WTC11 (cell line): ENCODE data around the gene PSEN2. TPM values are rescaled to one million over a fixed set of nuclear protein-coding genes. Genes with fewer than 3 reads are reported as not detected.

ENCODE experiments used
- ATAC-seq: fragments of 200-7000 bp; cut with Tn5 transposase; 2 replicates; pipeline ENCODE4 v1.10.0; 2021; ENCODE audit warnings: mild to moderate bottlenecking, moderate library complexity
- CTCF ChIA-PET: fragments of 300-600 bp; sonication (Branson Sonifier 250); formaldehyde crosslinking; loops from one replicate; lab custom pipeline; 2021; ENCODE audit warnings: antibody characterized with exemption; lab: Charles Lee
- POLR2A ChIA-PET: fragments of 350-600 bp; sonication (Branson Sonifier 250); formaldehyde crosslinking; loops from one replicate; lab custom pipeline; 2021; ENCODE audit warnings: antibody characterized with exemption; lab: Charles Lee
- DNase-seq: peaks from one replicate; pipeline ENCODE4 v3.0.0; 2021; ENCODE audit warnings: low spot score
- H3K27ac Mint-ChIP-seq: 2 replicates; pipeline ENCODE4 v1.8.0; 2021; ENCODE audit warnings: mixed read lengths
- H3K27me3 Mint-ChIP-seq: 2 replicates; pipeline ENCODE4 v1.8.0; 2021; ENCODE audit warnings: low read depth, mild to moderate bottlenecking, moderate library complexity, mixed read lengths
- H3K36me3 Mint-ChIP-seq: 2 replicates; pipeline ENCODE4 v1.8.0; 2021; ENCODE audit warnings: mixed read lengths
- H3K4me1 Mint-ChIP-seq: 2 replicates; pipeline ENCODE4 v1.8.0; 2022; ENCODE audit warnings: mixed read lengths
- H3K4me3 Mint-ChIP-seq: 2 replicates; pipeline ENCODE4 v1.8.0; 2021; ENCODE audit warnings: mild to moderate bottlenecking, moderate library complexity, mixed read lengths
- H3K9me3 Mint-ChIP-seq: 2 replicates; pipeline ENCODE4 v1.8.0; 2021; ENCODE audit warnings: mixed read lengths
- ARID4B ChIP-seq: sonication (generic); formaldehyde crosslinking; IDR thresholded peaks from 2 replicates; pipeline ENCODE4 v1.8.0; 2023; ENCODE audit warnings: missing genetic modification reagents, mild to moderate bottlenecking, borderline replicate concordance
- E2F1 ChIP-seq: sonication (generic); formaldehyde crosslinking; IDR thresholded peaks from 2 replicates; pipeline ENCODE4 v1.8.0; 2022; ENCODE audit warnings: mild to moderate bottlenecking, missing genetic modification reagents
- ELF4 ChIP-seq: sonication (generic); formaldehyde crosslinking; IDR thresholded peaks from 2 replicates; pipeline ENCODE4 v1.8.1; 2022; ENCODE audit warnings: low read depth, mild to moderate bottlenecking, moderate library complexity, missing genetic modification reagents
- ERG ChIP-seq: fragments of 250-450 bp; sonication (Bioruptor Pico); IDR thresholded peaks from 2 replicates; pipeline ENCODE4 v1.8.0; 2021; ENCODE audit warnings: mild to moderate bottlenecking
- JUN ChIP-seq: sonication (generic); formaldehyde crosslinking; IDR thresholded peaks from 2 replicates; pipeline ENCODE4 v1.8.0; 2023; ENCODE audit warnings: mild to moderate bottlenecking, missing genetic modification reagents
- MAX ChIP-seq: sonication (generic); formaldehyde crosslinking; IDR thresholded peaks from 2 replicates; pipeline ENCODE4 v1.8.0; 2022; ENCODE audit warnings: mild to moderate bottlenecking, missing genetic modification reagents
- MYBL2 ChIP-seq: sonication (generic); formaldehyde crosslinking; IDR thresholded peaks from 2 replicates; pipeline ENCODE4 v1.8.1; 2023; ENCODE audit warnings: mild to moderate bottlenecking, moderate library complexity, missing genetic modification reagents
- NFYB ChIP-seq: sonication (generic); formaldehyde crosslinking; conservative IDR thresholded peaks from 2 replicates; pipeline ENCODE4 v1.8.0; 2022; ENCODE audit warnings: low read depth, missing genetic modification reagents
- PREB ChIP-seq: sonication (generic); formaldehyde crosslinking; IDR thresholded peaks from 2 replicates; pipeline ENCODE4 v1.8.1; 2022; ENCODE audit warnings: mild to moderate bottlenecking, missing genetic modification reagents, moderate library complexity, borderline replicate concordance
- PRRX2 ChIP-seq: fragments of 250-450 bp; sonication (Bioruptor Pico); IDR thresholded peaks from 2 replicates; pipeline ENCODE4 v1.8.0; 2021; ENCODE audit warnings: mild to moderate bottlenecking
- TEAD1 ChIP-seq: sonication (generic); formaldehyde crosslinking; IDR thresholded peaks from 2 replicates; pipeline ENCODE4 v1.8.0; 2022; ENCODE audit warnings: mild to moderate bottlenecking, missing genetic modification reagents
- ZMAT4 ChIP-seq: fragments of 250-450 bp; sonication (Bioruptor Pico); IDR thresholded peaks from 2 replicates; pipeline ENCODE4 v1.9.0; 2021; ENCODE audit warnings: mild to moderate bottlenecking
- ZNF317 ChIP-seq: sonication (generic); formaldehyde crosslinking; IDR thresholded peaks from 2 replicates; pipeline ENCODE4 v1.8.1; 2023; ENCODE audit warnings: low read depth, mild to moderate bottlenecking, moderate library complexity, missing genetic modification reagents, borderline replicate concordance
- ZNF416 ChIP-seq: fragments of 250-450 bp; sonication (Bioruptor Pico); IDR thresholded peaks from 2 replicates; pipeline ENCODE4 v1.9.0; 2021; ENCODE audit warnings: mild to moderate bottlenecking, inconsistent platforms
- total RNA-seq: library from RNA; stranded (reverse); gene quantifications from 3 replicates; pipeline ENCODE4 v1.2.3, GENCODE V29; 2021

The PSEN2 gene
- total RNA-seq, 1 experiment from 2014 or later = 18.4 TPM

- TF ChIP-seq PREB (CRISPR knock-in tag) (no peak), MYBL2 (CRISPR knock-in tag) (no peak), MAX (CRISPR knock-in tag) (no peak), JUN (CRISPR knock-in tag) (no peak), ZMAT4 (CRISPR knock-in tag) (no peak)
These were observed 4.8 kb upstream of the PSEN2 start (continued) for GRCh38 chr1:226865590-226865989.

GRCh38 chr1:226867461-226868054 lies 2.9 kb upstream of the PSEN2 start:
- H3K4me3 Mint-ChIP-seq = no peak overlapping the region
- TF ChIP-seq PRRX2 (CRISPR knock-in tag) = no peak
- TF ChIP-seq NFYB = peak; percentile 42
- TF ChIP-seq TEAD1 (CRISPR knock-in tag) = no peak
- no peak for TF ChIP-seq ELF4 (CRISPR knock-in tag)
- no peak for TF ChIP-seq ZNF317 (CRISPR knock-in tag)
- ATAC-seq (no peak), DNase-seq (no peak)
- H3K4me1 Mint-ChIP-seq = peaks cover 47% of the 10 kb centered on the region
- H3K27ac Mint-ChIP-seq = 0 out of 2 replicates have a peak overlapping the region, but pooled peaks have one; percentile 57
- H3K27me3 Mint-ChIP-seq = peaks cover 19% of the 10 kb centered on the region
- ChIA-PET POLR2A (no interaction called here), CTCF (interaction anchor here (1.2 to 1.4 kb wide), 2 partner anchors 241 to 259 kb away, joined by 4 to 6 read pairs; no protein-coding TSS in a partner anchor)
- no peaks in the 10 kb centered on the region for H3K9me3 Mint-ChIP-seq
- 0 out of 2 replicates have a peak, but pooled peaks cover 3% of the 10 kb centered on the region for H3K36me3 Mint-ChIP-seq

- ATAC-seq = no peak
These were observed 1.7 kb upstream of the PSEN2 start for GRCh38 chr1:226868726-226869125.

GRCh38 chr1:226870026-226870400 lies 403 bp upstream of the PSEN2 start:
- peaks cover 19% of the 10 kb centered on the region for H3K27me3 Mint-ChIP-seq
- no peak for DNase-seq
- peak; percentile 36 for ATAC-seq
- H3K4me3 Mint-ChIP-seq = peak overlapping the region; percentile 72
- 0 out of 2 replicates have a peak, but pooled peaks have one; percentile 48 for TF ChIP-seq E2F1 (CRISPR knock-in tag)
- no peak for TF ChIP-seq ARID4B (CRISPR knock-in tag)
- peaks cover 48% of the 10 kb centered on the region for H3K4me1 Mint-ChIP-seq
- H3K27ac Mint-ChIP-seq = no peak overlapping the region
- POLR2A ChIA-PET = no interaction called here
- CTCF ChIA-PET = interaction anchor here (0.6 to 1.4 kb wide), 3 partner anchors 50 to 244 kb away, joined by 3 to 4 read pairs (median 3); no protein-coding TSS in a partner anchor
- no peaks in the 10 kb centered on the region for H3K9me3 Mint-ChIP-seq
- 0 out of 2 replicates have a peak, but pooled peaks cover 3% of the 10 kb centered on the region for H3K36me3 Mint-ChIP-seq

More at GRCh38 chr1:226868726-226869125, 1.7 kb upstream of the PSEN2 start:
- Mint-ChIP-seq H3K27ac (no peak overlapping the region), H3K4me1 (peaks cover 39% of the 10 kb centered on the region), H3K36me3 (0 out of 2 replicates have a peak, but pooled peaks cover 3% of the 10 kb centered on the region), H3K27me3 (peaks cover 19% of the 10 kb centered on the region), H3K9me3 (no peaks in the 10 kb centered on the region), H3K4me3 (no peak overlapping the region)
- ChIA-PET POLR2A (no interaction called here), CTCF (no interaction called here)
- DNase-seq = no peak
- TF ChIP-seq ERG (CRISPR knock-in tag) (no peak), ZNF416 (CRISPR knock-in tag) (no peak)
